ENCODE results near the gene USP32. TPM values are rescaled to one million over a fixed set of nuclear protein-coding genes. Genes with fewer than 3 reads are reported as not detected.
"Not testable (repeated sequence)": the region's sequence is repeated elsewhere in the genome, so short reads cannot be mapped to it uniquely, and the experiment has no call there.

Gene USP32
- total RNA-seq, 1 donor from 2014 or later = 40.8 TPM

GRCh38 chr17:60322056-60322387, 69.9 kb downstream of the USP32 start:
- H3K27me3 Mint-ChIP-seq (ENCODE audit: low read depth) = no peaks in the 10 kb centered on the region
- DNase-seq (ENCODE audit: low read depth, low spot score) = no peak
- no peaks in the 10 kb centered on the region for H3K9me3 Mint-ChIP-seq
- TF ChIP-seq CTCF (conservative IDR thresholded peaks at IDR 0.05) = no peak
- H3K4me1 Mint-ChIP-seq = peaks cover 5% of the 10 kb centered on the region
- no peak overlapping the region for H3K4me3 Mint-ChIP-seq
- H3K27ac Mint-ChIP-seq (ENCODE audit: unreplicated experiment) = no peak overlapping the region
- no peaks in the 10 kb centered on the region for H3K36me3 Mint-ChIP-seq (ENCODE audit: low read depth)

GRCh38 chr17:60321336-60322055, 70.4 kb downstream of the USP32 start:
- H3K4me1 Mint-ChIP-seq = no peaks in the 10 kb centered on the region
- H3K27ac Mint-ChIP-seq (ENCODE audit: unreplicated experiment) = no peak overlapping the region
- no peaks in the 10 kb centered on the region for H3K9me3 Mint-ChIP-seq
- H3K27me3 Mint-ChIP-seq (ENCODE audit: low read depth) = no peaks in the 10 kb centered on the region
- H3K36me3 Mint-ChIP-seq (ENCODE audit: low read depth) = no peaks in the 10 kb centered on the region
- DNase-seq (ENCODE audit: low read depth, low spot score) = no peak
- no peak overlapping the region for H3K4me3 Mint-ChIP-seq
- TF ChIP-seq CTCF (conservative IDR thresholded peaks at IDR 0.05) = no peak

DNA sequence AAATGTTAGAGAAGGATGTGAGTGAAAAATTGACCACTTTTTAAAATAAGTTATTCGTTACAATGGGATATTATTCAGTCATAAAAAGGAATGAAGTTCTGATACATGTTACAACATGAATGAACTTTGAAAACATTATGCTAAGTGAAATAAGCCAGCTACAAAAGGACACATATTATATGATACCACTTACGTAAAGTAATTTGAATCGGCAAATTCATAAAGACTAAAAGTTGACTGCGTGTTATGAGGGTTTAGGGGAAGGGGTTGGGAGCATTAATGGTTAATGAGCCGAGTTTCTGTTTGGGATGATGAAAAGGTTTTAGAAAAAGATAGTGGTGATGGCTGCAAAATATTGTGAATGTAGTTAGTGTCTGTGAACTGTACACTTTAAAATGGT, 73.1 kb downstream of the USP32 start:
- no peaks in the 10 kb centered on the region for H3K36me3 Mint-ChIP-seq (ENCODE audit: low read depth)
- no peaks in the 10 kb centered on the region for H3K9me3 Mint-ChIP-seq
- no peak overlapping the region for H3K27ac Mint-ChIP-seq (ENCODE audit: unreplicated experiment)
- H3K4me1 Mint-ChIP-seq = no peaks in the 10 kb centered on the region
- no peak overlapping the region for H3K4me3 Mint-ChIP-seq
- no peak for DNase-seq (ENCODE audit: low read depth, low spot score)
- TF ChIP-seq CTCF (conservative IDR thresholded peaks at IDR 0.05) = no peak
- H3K27me3 Mint-ChIP-seq (ENCODE audit: low read depth) = no peaks in the 10 kb centered on the region

- no peak overlapping the region for H3K27ac Mint-ChIP-seq (ENCODE audit: unreplicated experiment)
- H3K4me1 Mint-ChIP-seq = no peaks in the 10 kb centered on the region
- TF ChIP-seq CTCF (conservative IDR thresholded peaks at IDR 0.05) = no peak
- H3K9me3 Mint-ChIP-seq = no peaks in the 10 kb centered on the region
- no peak overlapping the region for H3K4me3 Mint-ChIP-seq
- no peaks in the 10 kb centered on the region for H3K36me3 Mint-ChIP-seq (ENCODE audit: low read depth)
- H3K27me3 Mint-ChIP-seq (ENCODE audit: low read depth) = no peaks in the 10 kb centered on the region
- DNase-seq (ENCODE audit: low read depth, low spot score) = no peak
These were observed 73.6 kb downstream of the USP32 start for GRCh38 chr17:60318326-60318725.

DNA sequence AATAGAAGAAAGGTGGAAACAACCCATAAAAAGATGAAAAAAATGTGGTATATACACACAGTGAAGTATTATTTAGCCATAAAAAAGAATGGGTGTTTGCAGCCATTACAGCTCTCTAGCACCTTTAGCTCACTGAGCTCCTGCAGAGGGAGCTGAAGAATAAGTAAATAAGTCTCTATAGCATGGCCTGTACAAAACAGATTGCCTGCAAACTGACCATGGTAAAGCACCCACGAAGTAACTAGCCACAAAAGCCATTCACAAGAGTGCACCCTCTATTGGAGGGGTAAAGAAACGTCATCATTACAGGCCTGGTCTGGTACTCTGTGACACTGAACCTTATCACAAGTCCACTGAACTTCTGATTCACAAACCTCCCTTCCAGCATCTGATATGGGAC, 76.3 kb downstream of the USP32 start:
- no peak for DNase-seq (ENCODE audit: low read depth, low spot score)
- no peaks in the 10 kb centered on the region for H3K36me3 Mint-ChIP-seq (ENCODE audit: low read depth)
- TF ChIP-seq CTCF (conservative IDR thresholded peaks at IDR 0.05) = peak; percentile 22
- no peaks in the 10 kb centered on the region for H3K27me3 Mint-ChIP-seq (ENCODE audit: low read depth)
- H3K9me3 Mint-ChIP-seq = no peaks in the 10 kb centered on the region
- no peak overlapping the region for H3K4me3 Mint-ChIP-seq
- no peaks in the 10 kb centered on the region for H3K4me1 Mint-ChIP-seq
- H3K27ac Mint-ChIP-seq (ENCODE audit: unreplicated experiment) = peak overlapping the region; percentile 57

DNA sequence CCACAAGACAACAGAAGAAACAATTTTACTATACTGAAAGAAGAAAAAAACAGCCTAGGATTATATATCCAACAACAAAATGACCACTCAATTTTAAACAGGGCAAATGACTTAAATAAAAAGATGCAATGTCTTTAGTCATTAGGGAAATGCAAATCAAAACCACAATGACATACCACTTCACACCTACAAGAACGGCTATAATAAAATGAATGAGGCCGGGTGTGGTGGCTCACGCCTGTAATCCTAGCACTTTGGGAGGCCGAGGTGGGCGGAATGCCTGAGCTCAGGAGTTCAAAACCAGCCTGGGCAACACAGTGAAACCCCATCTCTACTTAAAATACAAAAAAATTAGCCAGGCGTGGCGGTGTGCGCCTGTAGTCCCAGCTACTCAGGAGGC, 77.0 kb downstream of the USP32 start:
- H3K27ac Mint-ChIP-seq (ENCODE audit: unreplicated experiment) = not testable (repeated sequence)

More for the DNA sequence above, 77.0 kb downstream of the USP32 start:
- not testable (repeated sequence) for H3K4me1 Mint-ChIP-seq; H3K27me3 Mint-ChIP-seq (ENCODE audit: low read depth); H3K36me3 Mint-ChIP-seq (ENCODE audit: low read depth); H3K9me3 Mint-ChIP-seq; DNase-seq (ENCODE audit: low read depth, low spot score); H3K4me3 Mint-ChIP-seq
